GM19467 (cell line): ENCODE data around the gene WASHC2A.
"Not testable (repeated sequence)": the region's sequence is repeated elsewhere in the genome, so short reads cannot be mapped to it uniquely, and the experiment has no call there.

ENCODE experiments used
- ATAC-seq: cut with Tn5 transposase; IDR thresholded peaks from one replicate; pipeline ENCODE4 v1.9.1; 2021; ENCODE audit warnings: mild to moderate bottlenecking, moderate library complexity; ENCODE audit not compliant: unreplicated experiment

WASHC2A gene

GRCh38 chr10:50143512-50144174 lies 75.9 kb downstream of the WASHC2A start:
- not testable (repeated sequence) for ATAC-seq

GRCh38 chr10:50145575-50145974 lies 77.8 kb downstream of the WASHC2A start:
- ATAC-seq, result not testable (repeated sequence)

- no peak for ATAC-seq
Measured at GRCh38 chr10:50152792-50153272, 85.1 kb downstream of the WASHC2A start.

- not testable (repeated sequence) for ATAC-seq
Measured at GRCh38 chr10:50157868-50158267, 90.1 kb downstream of the WASHC2A start.

- ATAC-seq, result not testable (repeated sequence)
Measured at GRCh38 chr10:50159856-50160255, 92.1 kb downstream of the WASHC2A start.

GRCh38 chr10:50165038-50165437 lies 97.3 kb downstream of the WASHC2A start:
- ATAC-seq, result not testable (repeated sequence)

GRCh38 chr10:50167833-50168232 lies 100.1 kb downstream of the WASHC2A start:
- ATAC-seq, result not testable (repeated sequence)

- not testable (repeated sequence) for ATAC-seq
Measured at GRCh38 chr10:50169506-50169905, 101.8 kb downstream of the WASHC2A start.

- not testable (repeated sequence) for ATAC-seq
Measured at GRCh38 chr10:50174788-50175525, 107.2 kb downstream of the WASHC2A start.
